GM10248 (cell line): ENCODE results near the gene FBXL13.
"Not testable (repeated sequence)": the region's sequence is repeated elsewhere in the genome, so short reads cannot be mapped to it uniquely, and the experiment has no call there.

Source experiments
- CTCF ChIA-PET: fragments of 300-600 bp; sonication (Branson Sonifier 250); formaldehyde crosslinking; extraction: SDS; loops from one replicate; lab custom pipeline; 2021; ENCODE audit warnings: antibody characterized with exemption; lab: Yijun Ruan, JAX
- POLR2A ChIA-PET: fragments of 350-650 bp; sonication (Branson Sonifier 250); formaldehyde crosslinking; extraction: SDS; loops from one replicate; lab custom pipeline; 2020; ENCODE audit warnings: antibody characterized with exemption; lab: Yijun Ruan, JAX
- DNase-seq: peaks from one replicate; pipeline ENCODE4 v3.0.0; 2012; ENCODE audit errors: extremely low spot score
- CTCF ChIP-seq: IDR thresholded peaks from 2 replicates; pipeline ENCODE4 v1.5.1; 2012; ENCODE audit warnings: mild to moderate bottlenecking, low read depth; ENCODE audit errors: extremely low read depth, missing control alignments, control extremely low read depth

The FBXL13 gene

GRCh38 chr7:103082497-103082896, 7.9 kb upstream of the FBXL13 start:
- ChIA-PET CTCF (interaction anchor here (0.6 to 3.6 kb wide), 3 partner anchors 9 to 20 kb away, joined by 3 to 15 read pairs (median 9); no protein-coding TSS in a partner anchor), POLR2A (no interaction called here)
- TF ChIP-seq CTCF, result no peak
- DNase-seq, result no peak

GRCh38 chr7:103080923-103081322, 6.3 kb upstream of the FBXL13 start:
- CTCF ChIA-PET, result interaction anchor here (1.2 to 3.4 kb wide), 4 partner anchors 10 to 19 kb away, joined by 3 to 16 read pairs (median 12); no protein-coding TSS in a partner anchor
- TF ChIP-seq CTCF, result no peak
- POLR2A ChIA-PET, result no interaction called here

GRCh38 chr7:103079836-103080235, 5.2 kb upstream of the FBXL13 start:
- DNase-seq, result no peak
- ChIA-PET CTCF (interaction anchor here (1.1 to 3.4 kb wide), 4 partner anchors 10 to 18 kb away, joined by 4 to 16 read pairs (median 6); no protein-coding TSS in a partner anchor), POLR2A (no interaction called here)
- TF ChIP-seq CTCF, result no peak

More at GRCh38 chr7:103080923-103081322, 6.3 kb upstream of the FBXL13 start:
- no peak for DNase-seq

- POLR2A ChIA-PET, DNase-seq: not testable (repeated sequence)
- CTCF ChIA-PET, result interaction anchor here (1.5 to 3.4 kb wide), 2 partner anchors 16 to 18 kb away, joined by 3 to 16 read pairs; no protein-coding TSS in a partner anchor
Observed at GRCh38 chr7:103078226-103078625, 3.6 kb upstream of the FBXL13 start.

- DNase-seq, result no peak
- ChIA-PET CTCF (interaction anchor here (1.2 to 1.5 kb wide), 2 partner anchors 15 to 19 kb away, joined by 3 to 4 read pairs; no protein-coding TSS in a partner anchor), POLR2A (no interaction called here)
- TF ChIP-seq CTCF, result no peak
Observed at GRCh38 chr7:103077318-103077717, 2.7 kb upstream of the FBXL13 start.

GRCh38 chr7:103076764-103077163, 2.2 kb upstream of the FBXL13 start:
- POLR2A ChIA-PET, result no interaction called here
- CTCF ChIA-PET, result interaction anchor here (1.2 to 6.6 kb wide), 3 partner anchors 14 to 19 kb away, joined by 3 to 62 read pairs (median 4); no protein-coding TSS in a partner anchor
- no peak for DNase-seq
- TF ChIP-seq CTCF, result no peak

- ChIA-PET POLR2A (interaction anchor here (1.1 kb wide), 1 partner anchor 9 kb away, joined by 3 read pairs; no protein-coding TSS in a partner anchor), CTCF (interaction anchor here (0.8 to 6.6 kb wide), 9 partner anchors 9 to 75 kb away, joined by 3 to 62 read pairs (median 8); no protein-coding TSS in a partner anchor)
- peak; percentile 83 for DNase-seq
- no peak for TF ChIP-seq CTCF
Observed at GRCh38 chr7:103075337-103075918, 832 bp upstream of the FBXL13 start.
